Measurements from ENCODE around the gene MAB21L2.

The MAB21L2 gene

GRCh38 chr4:150600812-150601445 is 19.0 kb downstream of the MAB21L2 start:
- Histone ChIP-seq H3K27ac (ENCODE audit: low read length) (no peak overlapping the region), H3K9me3 (ENCODE audit: control insufficient read depth in 2 of 2, low read length in 2 of 2) (no peaks in the 10 kb centered on the region), H3K27me3 (ENCODE audit: control insufficient read depth in 1 of 2, insufficient read depth in 2 of 2, low read length in 2 of 2) (no peaks in the 10 kb centered on the region), H3K36me3 (ENCODE audit: control insufficient read depth in 2 of 2, insufficient read depth in 2 of 2, low read length in 2 of 2) (no peaks in the 10 kb centered on the region), H3K9ac (ENCODE audit: low read length in 2 of 2) (no peak overlapping the region), H3K4me1 (ENCODE audit: control insufficient read depth, insufficient read depth, low read length) (no peaks in the 10 kb centered on the region), H3K4me3 (ENCODE audit: low read length in 2 of 2) (no peak overlapping the region)

GRCh38 chr4:150609131-150609530 is 27.2 kb downstream of the MAB21L2 start:
- Histone ChIP-seq H3K4me1 (ENCODE audit: control insufficient read depth, insufficient read depth, low read length) (no peaks in the 10 kb centered on the region), H3K9me3 (ENCODE audit: control insufficient read depth in 2 of 2, low read length in 2 of 2) (no peaks in the 10 kb centered on the region), H3K9ac (ENCODE audit: low read length in 2 of 2) (no peak overlapping the region), H3K4me3 (ENCODE audit: low read length in 2 of 2) (no peak overlapping the region), H3K36me3 (ENCODE audit: control insufficient read depth in 2 of 2, insufficient read depth in 2 of 2, low read length in 2 of 2) (no peaks in the 10 kb centered on the region), H3K27ac (ENCODE audit: low read length) (no peak overlapping the region), H3K27me3 (ENCODE audit: control insufficient read depth in 1 of 2, insufficient read depth in 2 of 2, low read length in 2 of 2) (no peaks in the 10 kb centered on the region)

GRCh38 chr4:150619042-150619441 is 37.1 kb downstream of the MAB21L2 start:
- H3K27ac ChIP-seq (ENCODE audit: low read length): no peak overlapping the region
- no peak overlapping the region for H3K4me3 ChIP-seq (ENCODE audit: low read length in 2 of 2)
- H3K9me3 ChIP-seq (ENCODE audit: control insufficient read depth in 2 of 2, low read length in 2 of 2): no peaks in the 10 kb centered on the region
- H3K4me1 ChIP-seq (ENCODE audit: control insufficient read depth, insufficient read depth, low read length): no peaks in the 10 kb centered on the region
- no peaks in the 10 kb centered on the region for H3K27me3 ChIP-seq (ENCODE audit: control insufficient read depth in 1 of 2, insufficient read depth in 2 of 2, low read length in 2 of 2)
- no peak overlapping the region for H3K9ac ChIP-seq (ENCODE audit: low read length in 2 of 2)
- H3K36me3 ChIP-seq (ENCODE audit: control insufficient read depth in 2 of 2, insufficient read depth in 2 of 2, low read length in 2 of 2): no peaks in the 10 kb centered on the region

- no peaks in the 10 kb centered on the region for H3K36me3 ChIP-seq (ENCODE audit: control insufficient read depth in 2 of 2, insufficient read depth in 2 of 2, low read length in 2 of 2)
- H3K27me3 ChIP-seq (ENCODE audit: control insufficient read depth in 1 of 2, insufficient read depth in 2 of 2, low read length in 2 of 2): no peaks in the 10 kb centered on the region
- no peak overlapping the region for H3K4me3 ChIP-seq (ENCODE audit: low read length in 2 of 2)
- no peak overlapping the region for H3K27ac ChIP-seq (ENCODE audit: low read length)
- no peak overlapping the region for H3K9ac ChIP-seq (ENCODE audit: low read length in 2 of 2)
- no peaks in the 10 kb centered on the region for H3K4me1 ChIP-seq (ENCODE audit: control insufficient read depth, insufficient read depth, low read length)
- H3K9me3 ChIP-seq (ENCODE audit: control insufficient read depth in 2 of 2, low read length in 2 of 2): no peaks in the 10 kb centered on the region
Measured at GRCh38 chr4:150624055-150624454, 42.1 kb downstream of the MAB21L2 start.

- Histone ChIP-seq H3K4me3 (ENCODE audit: low read length in 2 of 2) (no peak overlapping the region), H3K27me3 (ENCODE audit: control insufficient read depth in 1 of 2, insufficient read depth in 2 of 2, low read length in 2 of 2) (no peaks in the 10 kb centered on the region), H3K9me3 (ENCODE audit: control insufficient read depth in 2 of 2, low read length in 2 of 2) (no peaks in the 10 kb centered on the region), H3K36me3 (ENCODE audit: control insufficient read depth in 2 of 2, insufficient read depth in 2 of 2, low read length in 2 of 2) (no peaks in the 10 kb centered on the region), H3K9ac (ENCODE audit: low read length in 2 of 2) (no peak overlapping the region), H3K4me1 (ENCODE audit: control insufficient read depth, insufficient read depth, low read length) (no peaks in the 10 kb centered on the region), H3K27ac (ENCODE audit: low read length) (no peak overlapping the region)
Measured at GRCh38 chr4:150625033-150625432, 43.1 kb downstream of the MAB21L2 start.

- no peak overlapping the region for H3K9ac ChIP-seq (ENCODE audit: low read length in 2 of 2)
- H3K4me3 ChIP-seq (ENCODE audit: low read length in 2 of 2): no peak overlapping the region
- no peak overlapping the region for H3K27ac ChIP-seq (ENCODE audit: low read length)
- H3K4me1 ChIP-seq (ENCODE audit: control insufficient read depth, insufficient read depth, low read length): no peaks in the 10 kb centered on the region
- no peaks in the 10 kb centered on the region for H3K27me3 ChIP-seq (ENCODE audit: control insufficient read depth in 1 of 2, insufficient read depth in 2 of 2, low read length in 2 of 2)
- no peaks in the 10 kb centered on the region for H3K36me3 ChIP-seq (ENCODE audit: control insufficient read depth in 2 of 2, insufficient read depth in 2 of 2, low read length in 2 of 2)
- no peaks in the 10 kb centered on the region for H3K9me3 ChIP-seq (ENCODE audit: control insufficient read depth in 2 of 2, low read length in 2 of 2)
Measured at GRCh38 chr4:150628073-150628472, 46.1 kb downstream of the MAB21L2 start.

GRCh38 chr4:150632639-150633038 is 50.7 kb downstream of the MAB21L2 start:
- Histone ChIP-seq H3K27me3 (ENCODE audit: control insufficient read depth in 1 of 2, insufficient read depth in 2 of 2, low read length in 2 of 2) (no peaks in the 10 kb centered on the region), H3K4me3 (ENCODE audit: low read length in 2 of 2) (no peak overlapping the region), H3K9me3 (ENCODE audit: control insufficient read depth in 2 of 2, low read length in 2 of 2) (no peaks in the 10 kb centered on the region), H3K27ac (ENCODE audit: low read length) (no peak overlapping the region), H3K36me3 (ENCODE audit: control insufficient read depth in 2 of 2, insufficient read depth in 2 of 2, low read length in 2 of 2) (no peaks in the 10 kb centered on the region), H3K4me1 (ENCODE audit: control insufficient read depth, insufficient read depth, low read length) (no peaks in the 10 kb centered on the region), H3K9ac (ENCODE audit: low read length in 2 of 2) (no peak overlapping the region)

Data from stomach smooth muscle (tissue), 2 donors.